Measurements from ENCODE around the gene STEAP2. TPM values are rescaled to one million over a fixed set of nuclear protein-coding genes. Genes with fewer than 3 reads are reported as not detected.

Gene STEAP2
- total and polyA plus RNA-seq, 2 of the 4 experiments (the other 2 are of a cell fraction): 1.8 to 3.9 TPM

- intact Hi-C loops (cut with micrococcal nuclease): no loop called here
- ChIA-PET POLR2A (ENCODE audit: unreplicated experiment) (no interaction called here), CTCF (interaction anchor here (0.6 kb wide), 1 partner anchor 17 kb away, joined by 3 read pairs; no protein-coding TSS in a partner anchor)
- H4K91ac ChIP-seq (ENCODE audit: insufficient read depth, low read depth, low read length): no peak overlapping the region
- H3K9me1 ChIP-seq (ENCODE audit: insufficient read depth, low read length): no peaks in the 10 kb centered on the region
- no peak for TF ChIP-seq CTCF (conservative IDR thresholded peaks at IDR 0.05; ENCODE audit: low read depth, low read length)
- no peak for TF ChIP-seq MXI1 (IDR thresholded peaks at IDR 0.05; ENCODE audit: borderline replicate concordance, low read depth, low read length)
- TF ChIP-seq RCOR1 (IDR thresholded peaks at IDR 0.05; ENCODE audit: insufficient replicate concordance, low read length): no peak
- no peak for TF ChIP-seq RFX5 (IDR thresholded peaks at IDR 0.05; ENCODE audit: low read depth, low read length)
- no peak for TF ChIP-seq CEBPB (IDR thresholded peaks at IDR 0.05; ENCODE audit: low read depth, low read length)
- TF ChIP-seq NFE2L2 (IDR thresholded peaks at IDR 0.05; ENCODE audit: low read depth, low read length): no peak
- no peak for TF ChIP-seq FOS (IDR thresholded peaks at IDR 0.05; ENCODE audit: low read depth, low read length)
- TF ChIP-seq CHD1 (IDR thresholded peaks at IDR 0.05; ENCODE audit: low read depth, low read length): no peak
- no peak for ATAC-seq (ENCODE audit: low read depth)
- H2AK9ac ChIP-seq (replicated peaks; ENCODE audit: low read depth, low read length, poor library complexity): no peak overlapping the region
- H2BK15ac ChIP-seq (ENCODE audit: low read depth, low read length): no peak overlapping the region
- no CpG with 5 or more reads among the region's 3 CpGs for WGBS, 2 experiments (ENCODE audit: extremely low coverage in 2 of 2, insufficient read length in 1 of 2)
- no peaks in the 10 kb centered on the region for H3K9me3 ChIP-seq (ENCODE audit: control insufficient read depth, insufficient read depth, low read length)
- H2AK5ac ChIP-seq (ENCODE audit: low read depth, low read length): no peak overlapping the region
- H3K18ac ChIP-seq (ENCODE audit: low read depth, low read length): no peak overlapping the region
- no peak overlapping the region for H2BK120ac ChIP-seq (ENCODE audit: low read depth, low read length)
- no peak overlapping the region for H3K4me2 ChIP-seq (ENCODE audit: low read depth, low read length)
- DNase-seq: no peak
- no peak overlapping the region for H3K56ac ChIP-seq (ENCODE audit: extremely low read depth, insufficient read depth, low read length)
- no peaks in the 10 kb centered on the region for H4K20me1 ChIP-seq (ENCODE audit: insufficient read depth, low read length)
- no peak overlapping the region for H3K4ac ChIP-seq (ENCODE audit: low read depth, low read length)
- H3K27ac ChIP-seq (ENCODE audit: insufficient read depth, low read length): no peak overlapping the region
- in situ Hi-C loops (cut with MboI; ENCODE audit: low sequenced_read_pairs): no loop called here
- H4K5ac ChIP-seq (ENCODE audit: low read depth, low read length): no peak overlapping the region
- no peak overlapping the region for H2BK5ac ChIP-seq (ENCODE audit: low read depth, low read length, poor library complexity, severe bottlenecking)
- H4K8ac ChIP-seq (ENCODE audit: low read depth in 2 of 2, low read length in 2 of 2): no peak overlapping the region
- no peaks in the 10 kb centered on the region; a peak in 1 of 4 replicates for H3K79me1 ChIP-seq (ENCODE audit: low read depth in 1 of 2, low read length in 2 of 2)
- H2AFZ ChIP-seq (replicated peaks; ENCODE audit: low read length, poor library complexity): no peak overlapping the region
- H3K9ac ChIP-seq (ENCODE audit: low read depth, low read length): no peak overlapping the region
- no peak overlapping the region for H2BK20ac ChIP-seq (ENCODE audit: low read depth, low read length)
- dilution Hi-C loops (cut with HindIII; ENCODE audit: low sequenced_read_pairs, unreplicated experiment): no loop called here
- no peaks in the 10 kb centered on the region for H3K36me3 ChIP-seq (ENCODE audit: control insufficient read depth, insufficient read depth, low read length)
- no peaks in the 10 kb centered on the region for H3K27me3 ChIP-seq (ENCODE audit: control insufficient read depth, insufficient read depth, low read length)
- H3K4me3 ChIP-seq (ENCODE audit: insufficient read depth, low read depth, low read length): no peak overlapping the region
- no TSS peak for BruUV-seq (replicated peaks)
- no peaks in the 10 kb centered on the region for H3K4me1 ChIP-seq (ENCODE audit: control insufficient read depth, insufficient read depth, low read length)
- no peak overlapping the region for H3K14ac ChIP-seq (replicated peaks; ENCODE audit: low read depth, low read length)
- no peak overlapping the region for H3K23ac ChIP-seq (ENCODE audit: low read depth, low read length)
These were observed 19.8 kb downstream of the STEAP2 start for GRCh38 chr7:90231304-90231703.

All from IMR-90 (cell line).